ENCODE measurements around the gene DRD2. TPM values are rescaled to one million over a fixed set of nuclear protein-coding genes. Genes with fewer than 3 reads are reported as not detected.

The DRD2 gene
- total RNA-seq, 2 donors from 2014 or later, result 0.26 TPM; not detected in 1

- intact Hi-C loops (cut with DNase I), result no loop called here
- Histone ChIP-seq H3K27ac (no peak overlapping the region), H3K36me3 (replicated peaks in 1 of 2; ENCODE audit: insufficient read depth in 1 of 2, low read depth in 2 of 2) (no peaks in the 10 kb centered on the region), H3K27me3 (no peaks in the 10 kb centered on the region), H3K4me3 (no peak overlapping the region), H3K4me1 (no peaks in the 10 kb centered on the region), H3K9me3 (no peaks in the 10 kb centered on the region)
- 65 to 77% methylated on average over 7 of the region's 7 CpGs for WGBS, 2 donors
- TF ChIP-seq POLR2A (IDR thresholded peaks at IDR 0.05), result no peak
- TF ChIP-seq CTCF (IDR thresholded peaks at IDR 0.05), result no peak
- no peak for DNase-seq
- no peak for ATAC-seq
These were observed 70.3 kb downstream of the DRD2 start for GRCh38 chr11:113404859-113405430.

GRCh38 chr11:113401718-113402117 lies 73.5 kb downstream of the DRD2 start:
- peak; percentile 74 for ATAC-seq
- peak; percentile 53 to 76 (median 72) for DNase-seq
- no peaks in the 10 kb centered on the region for H3K36me3 ChIP-seq (replicated peaks in 1 of 2; ENCODE audit: insufficient read depth in 1 of 2, low read depth in 2 of 2)
- H3K9me3 ChIP-seq, result no peaks in the 10 kb centered on the region
- no peaks in the 10 kb centered on the region for H3K27me3 ChIP-seq
- intact Hi-C loops (cut with DNase I), result no loop called here
- no peak overlapping the region for H3K27ac ChIP-seq
- no peak overlapping the region for H3K4me3 ChIP-seq
- 0 to 5% methylated on average over 2 of the region's 2 CpGs for WGBS, 2 donors
- H3K4me1 ChIP-seq, result no peaks in the 10 kb centered on the region
- no peak for TF ChIP-seq CTCF (IDR thresholded peaks at IDR 0.05)
- no peak for TF ChIP-seq POLR2A (IDR thresholded peaks at IDR 0.05)

GRCh38 chr11:113400631-113401230 lies 74.5 kb downstream of the DRD2 start:
- H3K4me1 ChIP-seq, result no peaks in the 10 kb centered on the region
- no peaks in the 10 kb centered on the region for H3K27me3 ChIP-seq
- TF ChIP-seq CTCF (IDR thresholded peaks at IDR 0.05) (no peak), POLR2A (IDR thresholded peaks at IDR 0.05) (no peak)
- DNase-seq, result no peak
- no peaks in the 10 kb centered on the region for H3K9me3 ChIP-seq
- WGBS, 2 donors, result 59 to 79% methylated on average over 5 of the region's 5 CpGs
- intact Hi-C loops (cut with DNase I), result no loop called here
- H3K4me3 ChIP-seq, result no peak overlapping the region
- H3K27ac ChIP-seq, result no peak overlapping the region
- H3K36me3 ChIP-seq (replicated peaks in 1 of 2; ENCODE audit: insufficient read depth in 1 of 2, low read depth in 2 of 2), result no peaks in the 10 kb centered on the region
- no peak for ATAC-seq

GRCh38 chr11:113398669-113399430 lies 76.3 kb downstream of the DRD2 start:
- TF ChIP-seq CTCF (IDR thresholded peaks at IDR 0.05) (no peak), POLR2A (IDR thresholded peaks at IDR 0.05) (no peak)
- no peaks in the 10 kb centered on the region for H3K27me3 ChIP-seq
- no peak for ATAC-seq
- intact Hi-C loops (cut with DNase I), result no loop called here
- no peaks in the 10 kb centered on the region for H3K4me1 ChIP-seq
- no peaks in the 10 kb centered on the region for H3K36me3 ChIP-seq (replicated peaks in 1 of 2; ENCODE audit: insufficient read depth in 1 of 2, low read depth in 2 of 2)
- H3K27ac ChIP-seq, result no peak overlapping the region
- H3K4me3 ChIP-seq, result no peak overlapping the region
- 73 to 75% methylated on average over 17 to 22 of the region's 24 CpGs for WGBS, 2 donors
- H3K9me3 ChIP-seq, result no peaks in the 10 kb centered on the region
- no peak for DNase-seq

Data from body of pancreas (tissue), 4 donors.